GM19035 (cell line): ENCODE measurements around the gene ALDH3A1.

ENCODE experiments used
- ATAC-seq: cut with Tn5 transposase; IDR thresholded peaks from one replicate; pipeline ENCODE4 v1.9.1; 2021; ENCODE audit not compliant: unreplicated experiment

The ALDH3A1 gene

DNA sequence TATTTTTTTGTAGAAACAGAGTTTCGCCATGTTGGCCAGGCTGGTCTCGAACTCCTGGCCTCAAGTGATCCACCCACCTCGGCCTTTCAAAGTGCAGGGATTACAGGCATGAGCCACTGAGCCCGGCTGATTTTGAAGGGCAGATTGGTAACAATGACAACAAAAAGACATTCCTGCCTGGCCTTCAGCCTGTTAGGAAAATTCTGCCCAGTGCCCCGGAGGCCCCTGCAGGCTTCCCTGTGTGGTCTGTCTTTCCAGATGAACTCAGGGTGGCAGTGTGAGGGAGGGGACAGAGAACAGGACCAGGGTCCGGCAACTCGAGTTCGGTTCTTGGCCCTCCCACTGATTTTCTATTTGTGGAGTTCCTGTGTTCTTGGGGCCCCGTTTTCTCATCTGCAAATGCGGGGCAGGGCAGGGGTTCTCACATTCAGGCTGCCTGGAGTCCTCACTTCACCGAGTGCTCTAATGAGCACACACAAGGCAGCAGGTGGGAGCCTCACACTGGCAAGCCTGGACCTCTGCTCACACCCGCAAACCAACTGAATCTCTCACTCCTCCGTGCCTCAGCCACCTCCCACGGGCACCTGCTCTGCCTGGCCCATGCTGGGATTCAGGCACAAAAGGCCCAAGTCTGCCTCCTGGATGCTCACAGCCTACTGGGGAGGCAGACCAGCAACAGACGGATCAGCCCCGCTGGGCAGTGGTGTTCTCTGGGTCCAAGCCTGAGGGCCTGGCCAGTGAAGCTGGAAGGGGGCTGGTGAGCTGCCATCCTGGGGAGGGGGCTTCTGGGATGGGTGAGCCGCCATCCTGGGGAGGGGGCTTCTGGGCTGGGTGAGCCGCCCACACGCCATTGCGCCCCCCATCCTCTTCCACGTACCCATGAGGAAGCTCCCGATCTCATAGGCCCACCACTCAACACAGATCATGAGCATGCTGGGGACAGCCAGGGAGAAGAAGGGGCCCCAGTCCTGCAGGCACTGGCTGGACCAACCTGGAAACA, 42.0 kb downstream of the ALDH3A1 start:
- ATAC-seq, result no peak

DNA sequence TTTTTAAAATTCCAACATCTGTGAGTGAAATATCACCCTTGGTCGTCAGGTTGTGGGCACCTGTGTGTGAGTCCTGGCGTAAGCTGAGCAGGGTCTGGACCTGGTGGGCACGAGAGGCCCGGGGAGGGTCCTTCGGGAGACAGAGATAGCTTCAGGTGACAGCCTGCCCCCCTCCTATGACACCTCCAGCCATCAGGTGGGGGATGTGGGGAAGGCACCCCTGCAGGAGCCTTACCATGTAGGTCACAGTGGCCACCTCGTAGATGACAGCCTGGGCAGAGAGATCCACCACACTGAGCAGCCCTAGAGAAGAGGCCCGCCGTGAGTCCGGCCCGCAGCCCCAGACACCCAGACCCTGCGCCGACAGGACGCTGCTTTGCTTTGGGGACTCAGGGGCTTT, 42.9 kb downstream of the ALDH3A1 start:
- no peak for ATAC-seq

DNA sequence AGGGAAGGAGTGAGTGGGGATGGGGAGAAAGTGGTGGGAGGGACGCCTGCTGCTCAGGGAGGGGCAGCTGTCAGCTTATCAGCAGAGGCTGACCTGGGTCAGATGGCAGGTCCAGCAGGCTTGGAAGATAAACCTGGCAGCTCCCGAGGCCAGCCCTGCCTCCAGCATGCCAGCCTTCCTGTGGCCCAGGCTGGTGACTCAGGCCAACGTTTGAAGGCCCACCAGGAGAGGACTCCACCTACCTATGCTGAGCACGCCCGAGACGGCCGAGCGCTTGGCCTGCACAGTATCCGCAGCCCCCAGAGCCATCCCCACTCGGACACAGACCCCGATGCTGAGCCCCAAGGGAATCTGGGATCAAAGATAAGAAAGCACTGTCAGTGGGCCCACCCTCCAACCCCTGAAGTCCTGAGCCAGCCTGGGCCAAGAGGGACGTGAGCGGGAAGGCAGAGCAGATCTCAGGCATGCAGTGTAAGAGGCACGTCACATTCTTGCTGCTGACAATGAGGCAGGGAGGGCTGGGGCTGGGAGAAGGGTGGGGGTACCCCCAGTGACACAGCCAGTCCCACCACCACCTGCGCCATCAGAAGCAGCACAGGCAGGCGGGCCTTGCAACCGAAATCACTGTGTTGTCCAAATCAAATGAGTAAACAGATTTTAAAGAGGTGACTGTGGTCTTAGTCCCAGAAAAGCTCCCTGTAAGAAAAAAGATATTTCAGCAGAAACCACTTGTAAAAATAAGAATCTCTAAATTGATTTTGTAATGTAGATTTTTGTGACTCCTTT, 44.1 kb downstream of the ALDH3A1 start:
- no peak for ATAC-seq

DNA sequence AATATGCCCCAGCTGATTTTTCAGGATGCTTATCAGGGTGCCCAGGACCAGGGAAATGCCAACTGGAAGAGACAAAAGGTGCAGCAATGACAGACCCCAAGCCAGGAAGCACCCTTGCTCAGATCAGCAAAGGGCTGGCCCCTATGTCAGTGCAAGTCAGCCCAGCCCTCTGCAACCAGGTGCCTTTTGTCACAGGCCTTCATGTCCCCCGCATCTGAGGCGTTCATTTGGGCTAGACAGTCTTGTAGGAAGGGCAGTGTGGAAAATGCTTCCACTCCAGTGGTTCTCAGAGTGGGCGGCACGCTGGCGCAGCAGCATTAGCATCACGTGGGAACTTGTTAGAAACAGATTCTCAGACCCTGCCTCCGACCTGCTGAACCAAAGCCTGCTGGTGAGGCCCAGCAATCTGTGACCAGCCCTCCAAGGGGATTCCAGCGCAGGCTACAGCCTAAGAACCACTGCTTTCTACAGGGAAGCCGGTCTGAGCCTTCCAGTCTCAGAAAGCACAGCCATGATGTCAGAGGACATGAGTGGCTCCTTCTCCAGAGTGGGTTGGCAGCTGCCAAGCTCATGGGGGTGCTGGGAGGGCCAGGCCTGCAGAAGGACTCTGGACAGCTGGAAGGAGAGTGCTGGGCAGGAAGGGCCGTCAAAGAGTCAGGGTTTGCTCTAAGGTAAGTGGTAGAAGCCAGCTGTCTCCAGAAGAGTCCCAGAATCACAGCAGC, 44.8 kb downstream of the ALDH3A1 start:
- ATAC-seq, result no peak

DNA sequence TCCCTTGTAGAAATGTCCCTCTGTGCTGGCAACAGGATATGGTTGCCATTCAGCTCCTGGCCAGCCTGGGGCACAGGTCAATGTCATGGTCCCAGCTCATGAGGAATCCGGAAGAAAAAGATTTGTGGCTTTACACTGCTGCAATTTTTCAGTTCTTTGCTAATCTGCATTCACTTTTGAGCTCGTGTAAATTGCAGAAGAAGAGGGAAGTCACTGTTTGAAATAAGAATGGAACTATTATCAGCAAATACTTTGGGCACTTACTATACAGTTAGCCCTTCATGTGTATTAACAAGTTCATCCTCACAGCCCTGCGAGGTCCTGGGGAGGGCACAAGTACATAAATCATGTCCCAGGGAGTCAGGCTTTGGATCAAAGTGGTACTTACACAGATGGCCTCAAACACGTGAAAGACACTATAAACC, 45.9 kb downstream of the ALDH3A1 start:
- no peak for ATAC-seq
